Measurements from ENCODE around the gene MIF.
"Not testable (repeated sequence)": the region's sequence is repeated elsewhere in the genome, so short reads cannot be mapped to it uniquely, and the experiment has no call there.

MIF gene

GRCh38 chr22:23903328-23903971 lies 9.3 kb downstream of the MIF start:
- DNase-seq = no peak

GRCh38 chr22:23904573-23905254 lies 10.5 kb downstream of the MIF start:
- no peak for DNase-seq

- DNase-seq = no peak
These were observed 12.5 kb downstream of the MIF start for GRCh38 chr22:23906641-23907040.

GRCh38 chr22:23907423-23907822 lies 13.2 kb downstream of the MIF start:
- DNase-seq = not testable (repeated sequence)

GRCh38 chr22:23908587-23909205 lies 14.5 kb downstream of the MIF start:
- DNase-seq = no peak

- DNase-seq = no peak
These were observed 15.2 kb downstream of the MIF start for GRCh38 chr22:23909296-23909898.

GRCh38 chr22:23910496-23911190 lies 16.5 kb downstream of the MIF start:
- no peak for DNase-seq

GRCh38 chr22:23911318-23911980 lies 17.3 kb downstream of the MIF start:
- no peak for DNase-seq

- DNase-seq = no peak
These were observed 18.2 kb downstream of the MIF start for GRCh38 chr22:23912293-23912903.

GRCh38 chr22:23913306-23913660 lies 19.1 kb downstream of the MIF start:
- DNase-seq = peak; percentile 46

- peak; percentile 100 for DNase-seq
These were observed 19.6 kb downstream of the MIF start for GRCh38 chr22:23913661-23914353.

- no peak for DNase-seq
These were observed 21.1 kb downstream of the MIF start for GRCh38 chr22:23915290-23915689.

- not testable (repeated sequence) for DNase-seq
These were observed 26.1 kb downstream of the MIF start for GRCh38 chr22:23920267-23920611.

- not testable (repeated sequence) for DNase-seq
These were observed 27.5 kb downstream of the MIF start for GRCh38 chr22:23921586-23922201.

- DNase-seq = no peak
These were observed 28.7 kb downstream of the MIF start for GRCh38 chr22:23922921-23923320.

- DNase-seq = no peak
These were observed 30.9 kb downstream of the MIF start for GRCh38 chr22:23925020-23925606.

GRCh38 chr22:23926561-23926960 lies 32.4 kb downstream of the MIF start:
- no peak for DNase-seq

GRCh38 chr22:23938328-23939016 lies 44.3 kb downstream of the MIF start:
- DNase-seq = no peak

- DNase-seq = no peak
These were observed 44.8 kb downstream of the MIF start for GRCh38 chr22:23939017-23939357.

GRCh38 chr22:23940166-23940565 lies 46.0 kb downstream of the MIF start:
- DNase-seq = not testable (repeated sequence)

Data from stimulated activated CD4-positive, alpha-beta T cell treated with anti-CD3 and anti-CD28 coated beads, Interleukin-15, amount 100 ng/mL, for 24 hours (primary cell).